PC-3 (cell line): ENCODE data around the gene ARID3C. TPM values are rescaled to one million over a fixed set of nuclear protein-coding genes. Genes with fewer than 3 reads are reported as not detected.

Experiments used
- ATAC-seq: fragments of 200-7000 bp; cut with Tn5 transposase; 2 replicates; pipeline ENCODE4 v1.9.1; 2020; ENCODE audit warnings: mild to moderate bottlenecking, moderate library complexity
- BruUV-seq: library from RNA; stranded (reverse); fragments of 400-500 nt; replicated peaks from 2 replicates; lab custom pipeline; 2021; lab: Mats Ljungman, UMichigan
- CTCF ChIA-PET: fragments of 300-600 bp; sonication (Branson Sonifier 250); formaldehyde crosslinking; loops from one replicate; lab custom pipeline; 2022; ENCODE audit warnings: antibody characterized with exemption; lab: Charles Lee
- POLR2A ChIA-PET: fragments of 300-600 bp; sonication (Branson Sonifier 250); formaldehyde crosslinking; loops from one replicate; lab custom pipeline; 2022; ENCODE audit warnings: antibody characterized with exemption; ENCODE audit not compliant: unreplicated experiment; lab: Charles Lee
- DNase-seq: peaks from one replicate; pipeline ENCODE4 v3.0.0-alpha.2; 2015
- H2AFZ ChIP-seq: fragments of 300-600 bp; sonication (generic); 2 replicates; pipeline ENCODE4 v1.6.0; 2016; ENCODE audit warnings: antibody characterized with exemption, low read length
- H3F3A ChIP-seq: fragments of 300-600 bp; sonication (generic); one replicate; pipeline ENCODE4 v1.6.0; 2017; ENCODE audit warnings: antibody characterized with exemption, low read length, control low read depth, mild to moderate bottlenecking; ENCODE audit not compliant: unreplicated experiment
- H3K27ac ChIP-seq: fragments of 300-600 bp; sonication (generic); 2 replicates; pipeline ENCODE4 v1.5.1; 2016; ENCODE audit warnings: mild to moderate bottlenecking, low read length
- H3K27me3 ChIP-seq: fragments of 300-600 bp; sonication (generic); 2 replicates; pipeline ENCODE4 v1.6.1; 2016; ENCODE audit warnings: low read length, mixed read lengths
- H3K36me3 ChIP-seq: fragments of 300-600 bp; sonication (generic); 2 replicates; pipeline ENCODE4 v1.6.1; 2016; ENCODE audit warnings: low read depth, mixed run types, low read length, mixed read lengths
- H3K4me1 ChIP-seq: fragments of 300-600 bp; sonication (generic); 2 replicates; pipeline ENCODE4 v1.5.1; 2016; ENCODE audit warnings: low read length; ENCODE audit not compliant: insufficient read depth
- H3K4me2 ChIP-seq: fragments of 300-600 bp; sonication (generic); 2 replicates; pipeline ENCODE4 v1.6.0; 2016; ENCODE audit warnings: low read length
- H3K4me3 ChIP-seq: fragments of 300-600 bp; sonication (generic); 2 replicates; pipeline ENCODE4 v1.5.1; 2016; ENCODE audit warnings: mild to moderate bottlenecking, low read length, mixed read lengths
- H3K79me2 ChIP-seq: fragments of 300-600 bp; sonication (generic); 2 replicates; pipeline ENCODE4 v1.6.1; 2017; ENCODE audit warnings: low read length, mixed read lengths
- H3K9ac ChIP-seq: fragments of 300-600 bp; sonication (generic); 2 replicates; pipeline ENCODE4 v1.6.0; 2016; ENCODE audit warnings: mild to moderate bottlenecking, low read length
- H3K9me2 ChIP-seq: fragments of 300-600 bp; sonication (generic); replicated peaks from 2 replicates; pipeline ENCODE4 v1.6.1; 2016; ENCODE audit warnings: mixed run types, low read length, mixed read lengths
- H3K9me3 ChIP-seq: fragments of 300-600 bp; sonication (generic); 2 replicates; pipeline ENCODE4 v1.6.1; 2016; ENCODE audit warnings: low read length, mixed read lengths
- H4K20me1 ChIP-seq: fragments of 300-600 bp; sonication (generic); 2 replicates; pipeline ENCODE4 v1.6.1; 2016; ENCODE audit warnings: low read length, mixed read lengths
- EZH2 ChIP-seq: fragments of 300-600 bp; sonication (generic); IDR thresholded peaks from one replicate; pipeline ENCODE4 v1.6.1; 2017; ENCODE audit warnings: antibody characterized with exemption, mild to moderate bottlenecking, low read length; ENCODE audit not compliant: unreplicated experiment
- EZH2phosphoT487 ChIP-seq: fragments of 300-600 bp; sonication (generic); IDR thresholded peaks from 2 replicates; pipeline ENCODE4 v1.6.1; 2018; ENCODE audit warnings: mild to moderate bottlenecking, antibody characterized with exemption, low read length, borderline replicate concordance
- intact Hi-C: fragments of 100-400 bp; cut with micrococcal nuclease; formaldehyde crosslinking; loops from 2 replicates; pipeline ENCODE4 v1.9.0; 2023
- total RNA-seq: library from RNA; depleted of rRNA; stranded (reverse); fragments of >200 nt; gene quantifications from 2 replicates; pipeline ENCODE4 v1.2.3, GENCODE V29; 2014
- TF ChIP-seq, protein P1 (sequence below): fragments of 300-600 bp; sonication (generic); conservative IDR thresholded peaks from 2 replicates; pipeline ENCODE4 v1.5.1; 2017; ENCODE audit warnings: antibody characterized with exemption, low read depth, mild to moderate bottlenecking, low read length

ARID3C gene
- total RNA-seq, 1 experiment from 2014 or later = not detected

DNA sequence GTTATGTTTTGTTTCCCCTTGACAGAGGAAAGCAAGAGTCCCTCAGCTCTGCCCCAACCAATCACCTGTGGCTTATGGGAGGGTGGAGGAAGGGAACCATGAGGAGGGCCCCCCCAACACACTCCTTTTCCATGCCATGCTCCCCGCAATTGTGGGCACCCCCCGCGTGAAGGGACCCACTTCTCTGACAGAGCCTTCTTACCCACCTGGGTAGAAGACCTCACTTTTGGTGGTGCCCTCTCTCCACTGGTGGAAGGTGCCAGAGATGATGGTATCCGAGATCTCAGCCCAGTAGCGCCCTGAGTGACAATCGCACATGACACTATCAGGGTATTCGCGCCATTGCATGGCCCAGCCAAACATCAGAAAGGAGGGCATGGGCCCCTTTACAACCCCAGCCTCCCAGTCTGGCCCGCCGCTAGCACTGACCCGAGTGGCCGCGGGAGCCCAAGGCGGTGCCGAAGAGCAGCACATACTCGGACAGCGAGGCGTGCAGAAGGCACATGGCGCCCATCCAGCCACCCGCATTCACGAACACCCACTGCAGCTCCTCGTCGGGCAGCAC, 8.0 kb upstream of the ARID3C start:
- Histone ChIP-seq H3K9me3 (no peaks in the 10 kb centered on the region), H3K79me2 (peaks cover 25% of the 10 kb centered on the region), H3F3A (no peaks in the 10 kb centered on the region), H4K20me1 (0 out of 2 replicates have a peak, but pooled peaks cover 4% of the 10 kb centered on the region), H3K9ac (peak overlapping the region; percentile 92), H3K36me3 (no peaks in the 10 kb centered on the region), H3K27ac (no peak overlapping the region), H3K27me3 (no peaks in the 10 kb centered on the region), H3K9me2 (no peaks in the 10 kb centered on the region), H3K4me3 (peak overlapping the region; percentile 76), H2AFZ (peak overlapping the region; percentile 89), H3K4me1 (peaks cover 5% of the 10 kb centered on the region; the same call in 1 of the 2 replicates), H3K4me2 (peak overlapping the region; percentile 93)
- intact Hi-C loops = no loop called here
- ChIA-PET CTCF (interaction anchor here (1.4 kb wide), 1 partner anchor 10 kb away, joined by 3 read pairs; no protein-coding TSS in a partner anchor), POLR2A (no interaction called here)
- DNase-seq = no peak
- TF ChIP-seq EZH2phosphoT487 = no peak
- no peak for TF ChIP-seq EZH2
- TF ChIP-seq, protein P1, sequence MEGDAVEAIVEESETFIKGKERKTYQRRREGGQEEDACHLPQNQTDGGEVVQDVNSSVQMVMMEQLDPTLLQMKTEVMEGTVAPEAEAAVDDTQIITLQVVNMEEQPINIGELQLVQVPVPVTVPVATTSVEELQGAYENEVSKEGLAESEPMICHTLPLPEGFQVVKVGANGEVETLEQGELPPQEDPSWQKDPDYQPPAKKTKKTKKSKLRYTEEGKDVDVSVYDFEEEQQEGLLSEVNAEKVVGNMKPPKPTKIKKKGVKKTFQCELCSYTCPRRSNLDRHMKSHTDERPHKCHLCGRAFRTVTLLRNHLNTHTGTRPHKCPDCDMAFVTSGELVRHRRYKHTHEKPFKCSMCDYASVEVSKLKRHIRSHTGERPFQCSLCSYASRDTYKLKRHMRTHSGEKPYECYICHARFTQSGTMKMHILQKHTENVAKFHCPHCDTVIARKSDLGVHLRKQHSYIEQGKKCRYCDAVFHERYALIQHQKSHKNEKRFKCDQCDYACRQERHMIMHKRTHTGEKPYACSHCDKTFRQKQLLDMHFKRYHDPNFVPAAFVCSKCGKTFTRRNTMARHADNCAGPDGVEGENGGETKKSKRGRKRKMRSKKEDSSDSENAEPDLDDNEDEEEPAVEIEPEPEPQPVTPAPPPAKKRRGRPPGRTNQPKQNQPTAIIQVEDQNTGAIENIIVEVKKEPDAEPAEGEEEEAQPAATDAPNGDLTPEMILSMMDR = no peak
- no TSS peak for BruUV-seq
- ATAC-seq = peak; percentile 10

DNA sequence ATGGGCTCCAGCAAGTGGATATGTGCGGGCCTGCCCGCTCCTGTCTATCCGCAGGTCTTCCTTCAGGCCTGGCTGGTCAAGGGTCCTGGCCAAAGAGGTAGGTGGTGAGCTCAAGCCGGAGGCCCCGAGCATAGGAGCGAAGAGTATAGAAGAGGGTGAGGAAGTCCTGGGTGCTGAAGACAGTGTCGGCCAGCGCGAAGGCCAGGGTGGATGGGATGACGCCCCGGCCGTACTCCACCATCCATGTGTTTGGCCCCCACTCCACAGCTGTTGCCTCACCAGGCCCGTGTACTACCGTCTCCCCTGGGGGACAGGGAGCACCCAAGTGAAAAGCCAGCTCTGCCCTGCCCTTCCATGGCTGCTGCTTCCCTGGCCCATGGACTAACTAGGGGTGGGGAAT, 6.7 kb upstream of the ARID3C start:
- Histone ChIP-seq H3K4me3 (peak overlapping the region; percentile 76; the same call in 1 of the 2 replicates), H2AFZ (no peak overlapping the region), H3K9me3 (no peaks in the 10 kb centered on the region), H3K27me3 (no peaks in the 10 kb centered on the region), H3K4me2 (peak overlapping the region; percentile 93), H4K20me1 (0 out of 2 replicates have a peak, but pooled peaks cover 4% of the 10 kb centered on the region), H3F3A (no peaks in the 10 kb centered on the region), H3K36me3 (no peaks in the 10 kb centered on the region), H3K9me2 (no peaks in the 10 kb centered on the region), H3K4me1 (peaks cover 5% of the 10 kb centered on the region; the same call in 1 of the 2 replicates), H3K79me2 (peaks cover 25% of the 10 kb centered on the region), H3K27ac (no peak overlapping the region), H3K9ac (no peak overlapping the region)
- BruUV-seq = no TSS peak
- ChIA-PET POLR2A (no interaction called here), CTCF (no interaction called here)
- intact Hi-C loops = no loop called here
- TF ChIP-seq, protein P1 = no peak
- TF ChIP-seq EZH2 = no peak
- TF ChIP-seq EZH2phosphoT487 = no peak
- DNase-seq = no peak
- no peak for ATAC-seq
